Activated B cell treated with CpG ODN at 0.5 μM for 24 hours (primary cell): Measurements from ENCODE around the gene YKT6. TPM values are rescaled to one million over a fixed set of nuclear protein-coding genes. Genes with fewer than 3 reads are reported as not detected.

ENCODE experiments used
- ATAC-seq: fragments of 200-7000 bp; cut with Tn5 transposase; one replicate; pipeline ENCODE4 v1.10.0; 2021; ENCODE audit warnings: low read depth, mild to moderate bottlenecking, moderate library complexity
- CTCF ChIA-PET: fragments of 350-600 bp; sonication (Branson Sonifier 250); formaldehyde crosslinking; loops from one replicate; lab custom pipeline; 2021; ENCODE audit warnings: antibody characterized with exemption; lab: Charles Lee
- POLR2A ChIA-PET: fragments of 350-600 bp; sonication (Branson Sonifier 250); formaldehyde crosslinking; loops from one replicate; lab custom pipeline; 2021; ENCODE audit warnings: antibody characterized with exemption; lab: Charles Lee
- DNase-seq: peaks from one replicate; pipeline ENCODE4 v3.0.0; 2022
- H3K27ac Mint-ChIP-seq: one replicate; pipeline ENCODE4 v1.8.0; 2020; ENCODE audit warnings: mixed read lengths
- H3K27me3 Mint-ChIP-seq: one replicate; pipeline ENCODE4 v1.8.0; 2021; ENCODE audit warnings: mixed read lengths
- H3K36me3 Mint-ChIP-seq: one replicate; pipeline ENCODE4 v1.8.0; 2021; ENCODE audit warnings: low read depth, mixed read lengths
- H3K4me1 Mint-ChIP-seq: one replicate; pipeline ENCODE4 v1.8.0; 2021; ENCODE audit warnings: mixed read lengths
- H3K4me3 Mint-ChIP-seq: one replicate; pipeline ENCODE4 v1.8.0; 2020; ENCODE audit warnings: mild to moderate bottlenecking, mixed read lengths
- H3K9me3 Mint-ChIP-seq: one replicate; pipeline ENCODE4 v1.8.0; 2020; ENCODE audit warnings: mixed read lengths
- CTCF ChIP-seq: fragments of 200-600 bp; IDR thresholded peaks from one replicate; pipeline ENCODE4 v1.8.0; 2022; ENCODE audit warnings: antibody characterized with exemption, mild to moderate bottlenecking
- intact Hi-C: fragments of 100-400 bp; cut with micrococcal nuclease; formaldehyde crosslinking; loops from one replicate; pipeline ENCODE4 v1.15.1; 2024
- total RNA-seq: library from RNA; stranded (reverse); gene quantifications from 2 replicates; pipeline ENCODE4 v1.2.3, GENCODE V29; 2022

YKT6 gene
- total RNA-seq, 1 donor from 2014 or later = 78.2 TPM

GRCh38 chr7:44224974-44225565 is 24.3 kb downstream of the YKT6 start:
- H3K4me1 Mint-ChIP-seq = no peaks in the 10 kb centered on the region
- H3K9me3 Mint-ChIP-seq = no peaks in the 10 kb centered on the region
- H3K27me3 Mint-ChIP-seq = peaks cover 5% of the 10 kb centered on the region
- no peaks in the 10 kb centered on the region for H3K36me3 Mint-ChIP-seq
- no peak for TF ChIP-seq CTCF
- intact Hi-C loops = no loop called here
- CTCF ChIA-PET = no interaction called here
- no peak overlapping the region for H3K4me3 Mint-ChIP-seq
- no peak for DNase-seq
- no peak for ATAC-seq
- POLR2A ChIA-PET = no interaction called here
- H3K27ac Mint-ChIP-seq = no peak overlapping the region

- no peak for DNase-seq
- no peak for ATAC-seq
- TF ChIP-seq CTCF = no peak
- Mint-ChIP-seq H3K4me1 (no peaks in the 10 kb centered on the region), H3K27ac (no peak overlapping the region), H3K9me3 (no peaks in the 10 kb centered on the region), H3K4me3 (no peak overlapping the region), H3K27me3 (peaks cover 5% of the 10 kb centered on the region), H3K36me3 (no peaks in the 10 kb centered on the region)
- ChIA-PET POLR2A (no interaction called here), CTCF (no interaction called here)
- intact Hi-C loops = no loop called here
Observed at GRCh38 chr7:44225566-44226395, 25.0 kb downstream of the YKT6 start.

- ATAC-seq (no peak), DNase-seq (no peak)
- TF ChIP-seq CTCF = no peak
- Mint-ChIP-seq H3K36me3 (no peaks in the 10 kb centered on the region), H3K27me3 (peaks cover 5% of the 10 kb centered on the region), H3K4me3 (no peak overlapping the region), H3K4me1 (no peaks in the 10 kb centered on the region), H3K9me3 (no peaks in the 10 kb centered on the region), H3K27ac (no peak overlapping the region)
- intact Hi-C loops = no loop called here
- POLR2A ChIA-PET = no interaction called here
- CTCF ChIA-PET = no interaction called here
Observed at GRCh38 chr7:44226396-44226753, 25.6 kb downstream of the YKT6 start.

- TF ChIP-seq CTCF = no peak
- Mint-ChIP-seq H3K27me3 (peaks cover 5% of the 10 kb centered on the region), H3K9me3 (no peaks in the 10 kb centered on the region), H3K4me3 (no peak overlapping the region), H3K4me1 (no peaks in the 10 kb centered on the region), H3K36me3 (no peaks in the 10 kb centered on the region), H3K27ac (no peak overlapping the region)
- ChIA-PET CTCF (no interaction called here), POLR2A (no interaction called here)
- DNase-seq (no peak), ATAC-seq (no peak)
- intact Hi-C loops = no loop called here
Observed at GRCh38 chr7:44227911-44228310, 27.1 kb downstream of the YKT6 start.

- H3K4me3 Mint-ChIP-seq = no peak overlapping the region
- ATAC-seq = no peak
- no peaks in the 10 kb centered on the region for H3K9me3 Mint-ChIP-seq
Observed at GRCh38 chr7:44228571-44229350, 28.0 kb downstream of the YKT6 start.

More at GRCh38 chr7:44228571-44229350, 28.0 kb downstream of the YKT6 start:
- no peak for TF ChIP-seq CTCF
- Mint-ChIP-seq H3K36me3 (no peaks in the 10 kb centered on the region), H3K27ac (no peak overlapping the region), H3K4me1 (no peaks in the 10 kb centered on the region), H3K27me3 (peaks cover 5% of the 10 kb centered on the region)
- DNase-seq = no peak
- CTCF ChIA-PET = interaction anchor here (0.6 kb wide), 1 partner anchor 16 kb away, joined by 3 read pairs; no protein-coding TSS in a partner anchor
- intact Hi-C loops = no loop called here
- POLR2A ChIA-PET = interaction anchor here (0.5 kb wide), 1 partner anchor 28 kb away, joined by 5 read pairs; the partner anchor contains the start of gene YKT6
